K562 (cell line): ENCODE results near the gene SPATA24. TPM values are rescaled to one million over a fixed set of nuclear protein-coding genes. Genes with fewer than 3 reads are reported as not detected.
A peak's percentile ranks its signal among the peaks of the same experiment; 100 is the strongest.

Experiments
- ATF7 ChIP-seq: fragments of 450-650 bp; IDR thresholded peaks from 2 replicates; pipeline ENCODE4 v1.7.1; 2014; ENCODE audit warnings: mild to moderate bottlenecking, moderate library complexity
- LARP7 ChIP-seq: fragments of 450-650 bp; IDR thresholded peaks from 2 replicates; pipeline ENCODE4 v1.6.1; 2016
- NFIC ChIP-seq: fragments of 450-650 bp; IDR thresholded peaks from 2 replicates; pipeline ENCODE4 v1.6.1; 2017; ENCODE audit warnings: mild to moderate bottlenecking, inconsistent platforms
- POLR2H ChIP-seq: IDR thresholded peaks from 2 replicates; pipeline ENCODE4 v1.6.1; 2016; ENCODE audit warnings: missing genetic modification characterization, low read depth, mild to moderate bottlenecking, control low read depth, missing compliant biosample characterization, moderate library complexity
- PYGO2 ChIP-seq: fragments of 450-650 bp; IDR thresholded peaks from 2 replicates; pipeline ENCODE4 v1.6.1; 2016; ENCODE audit warnings: mild to moderate bottlenecking, missing genetic modification characterization, moderate library complexity, missing compliant biosample characterization
- RBM22 ChIP-seq: fragments of 200-400 bp; formaldehyde crosslinking; IDR thresholded peaks from 2 replicates; pipeline ENCODE4 v1.6.1; 2018; ENCODE audit warnings: low read length, low read depth; ENCODE audit not compliant: poor library complexity, severe bottlenecking
- TAF9B ChIP-seq: fragments of 450-650 bp; IDR thresholded peaks from 2 replicates; pipeline ENCODE4 v1.6.1; 2018; ENCODE audit warnings: mild to moderate bottlenecking; ENCODE audit not compliant: partially characterized antibody
- TEAD1 ChIP-seq, 2 experiments: fragments of 450-650 bp in 1 of 2; sonication (generic) in 1 of 2; formaldehyde crosslinking; IDR thresholded peaks; 2 replicates each; pipeline versions ENCODE4 v1.4.0 to v1.8.0; 2020 to 2022; ENCODE audit warnings: mild to moderate bottlenecking in 2 of 2, missing genetic modification reagents in 1 of 2
- ZNF124 ChIP-seq: sonication (generic); formaldehyde crosslinking; IDR thresholded peaks from 2 replicates; pipeline ENCODE4 v1.8.1; 2022; ENCODE audit warnings: missing genetic modification reagents
- ZNF507 ChIP-seq: conservative IDR thresholded peaks from 2 replicates; pipeline ENCODE4 v1.6.1; 2017; ENCODE audit warnings: missing genetic modification characterization, missing compliant biosample characterization
- ZNF766 ChIP-seq: fragments of 200-800 bp; sonication (Bioruptor generic); conservative IDR thresholded peaks from 2 replicates; pipeline ENCODE4 v1.6.1; 2016; ENCODE audit warnings: missing genetic modification characterization, missing compliant biosample characterization
- polyA plus RNA-seq, 8 experiments: library from polyadenylated mRNA; depleted of rRNA in 4 of 8; stranded (reverse) in 5 of 8; unstranded in 3 of 8; fragments of >200 nt; fragmentation: Nextera tagmentation in 2 of 8; fragmentation: Illumina TruSeq in 1 of 8; extraction: Ambion mirVana in 2 of 8; extraction: Trizol in 1 of 8; gene quantifications; 2 replicates each; pipeline versions ENCODE4 v1.2.1 to v1.2.3, GENCODE V29; 2011 to 2014; ENCODE audit warnings: inconsistent platforms in 1 of 8, missing spikeins in 1 of 8
- total RNA-seq, 7 experiments: library from RNA; depleted of rRNA in 6 of 7; stranded (reverse); fragments of >200 nt in 6 of 7; fragmentation: Illumina TruSeq in 2 of 7; extraction: Trizol in 2 of 7; gene quantifications; 2 replicates each; pipeline versions ENCODE4 v1.2.1 to v1.2.3, GENCODE V29; 2011 to 2021; ENCODE audit warnings: low replicate concordance in 1 of 7
- TF ChIP-seq, protein P1 (sequence below): IDR thresholded peaks from 2 replicates; pipeline ENCODE4 v1.6.1; 2016; ENCODE audit warnings: missing genetic modification characterization, missing compliant biosample characterization
- TF ChIP-seq, protein P2 (sequence below), 3 experiments: IDR thresholded peaks in 2 of 3; conservative IDR thresholded peaks in 1 of 3; 2 replicates each; pipeline ENCODE4 v1.5.1; 2011 to 2012; ENCODE audit warnings: low read length in 3 of 3, mild to moderate bottlenecking in 3 of 3, control low read depth in 2 of 3, improper control_type of control experiment in 1 of 3, inconsistent platforms in 1 of 3, low read depth in 1 of 3, mixed read lengths in 1 of 3, moderate library complexity in 1 of 3; ENCODE audit not compliant: insufficient read depth in 2 of 3
- TF ChIP-seq, protein P3 (sequence below): fragments of 250-450 bp; sonication (Bioruptor Pico); IDR thresholded peaks from 2 replicates; pipeline ENCODE4 v1.4.0; 2020; ENCODE audit warnings: mild to moderate bottlenecking, moderate library complexity, borderline replicate concordance
- TF ChIP-seq, protein P4 (sequence below), 2 experiments: fragments of 450-650 bp in 1 of 2; sonication (generic) in 1 of 2; formaldehyde crosslinking; conservative IDR thresholded peaks; 2 replicates each; pipeline versions ENCODE4 v1.4.0 to v1.8.1; 2020 to 2022; ENCODE audit warnings: mild to moderate bottlenecking in 1 of 2, missing genetic modification reagents in 1 of 2
- TF ChIP-seq, protein P5 (sequence below): sonication (generic); formaldehyde crosslinking; IDR thresholded peaks from 2 replicates; pipeline ENCODE4 v1.8.0; 2022; ENCODE audit warnings: missing genetic modification reagents, mild to moderate bottlenecking, borderline replicate concordance
- TF ChIP-seq, protein P6 (sequence below): fragments of 250-450 bp; sonication (Bioruptor Pico); IDR thresholded peaks from 2 replicates; pipeline ENCODE4 v1.5.1; 2021; ENCODE audit warnings: mild to moderate bottlenecking

SPATA24 gene
- total and polyA plus RNA-seq, 9 of the 15 experiments (the other 6 are each of a cell fraction or from before 2014, with no cell fraction given) = 4.1 to 12.6 (median 8.0) TPM

DNA sequence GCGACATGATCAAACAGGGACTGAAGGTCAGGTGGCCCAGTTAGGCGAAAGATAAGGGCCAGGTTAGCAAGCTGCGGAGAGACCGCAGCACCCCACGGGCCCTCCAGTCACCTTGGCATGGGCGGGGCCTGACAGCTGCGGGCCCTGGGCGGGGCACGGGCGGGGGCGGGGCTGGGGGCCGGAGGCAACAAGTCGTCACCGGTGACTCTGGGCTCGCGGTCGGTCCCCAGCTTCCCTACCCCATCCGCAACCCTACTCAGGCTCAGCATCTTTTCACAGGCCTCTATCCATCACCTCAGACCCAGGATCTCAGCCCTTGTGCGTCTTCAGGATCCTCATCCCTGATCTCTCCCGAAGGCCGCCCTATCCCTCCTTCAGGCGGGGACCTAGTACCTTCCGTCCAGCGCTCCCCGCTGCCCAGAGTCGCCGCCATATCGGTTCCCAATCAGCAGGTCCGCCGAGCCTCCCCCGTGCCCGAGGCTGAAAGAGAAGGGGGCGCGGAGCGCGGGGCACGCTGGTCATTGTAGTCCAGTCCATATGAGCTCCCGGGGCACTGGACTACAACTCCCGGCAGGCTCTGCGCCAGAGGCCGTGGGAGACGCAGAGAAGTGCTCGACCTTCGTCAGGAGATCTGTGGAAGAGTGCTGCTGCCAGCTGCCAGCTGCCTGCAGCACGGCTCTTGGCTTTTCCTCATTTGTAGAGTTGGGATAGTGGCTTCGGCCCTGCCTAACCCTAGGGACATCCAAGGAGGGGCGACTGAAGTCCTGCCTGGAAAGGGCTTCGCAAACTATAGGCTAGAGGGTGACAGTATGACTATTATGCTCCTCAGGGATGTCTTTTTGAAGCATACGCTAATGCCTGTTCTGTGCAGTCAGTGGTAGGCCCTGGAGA lies 35.4 kb upstream of the SPATA24 start, which contains the start of gene DNAJC18 (continued):
- TF ChIP-seq, protein P1, sequence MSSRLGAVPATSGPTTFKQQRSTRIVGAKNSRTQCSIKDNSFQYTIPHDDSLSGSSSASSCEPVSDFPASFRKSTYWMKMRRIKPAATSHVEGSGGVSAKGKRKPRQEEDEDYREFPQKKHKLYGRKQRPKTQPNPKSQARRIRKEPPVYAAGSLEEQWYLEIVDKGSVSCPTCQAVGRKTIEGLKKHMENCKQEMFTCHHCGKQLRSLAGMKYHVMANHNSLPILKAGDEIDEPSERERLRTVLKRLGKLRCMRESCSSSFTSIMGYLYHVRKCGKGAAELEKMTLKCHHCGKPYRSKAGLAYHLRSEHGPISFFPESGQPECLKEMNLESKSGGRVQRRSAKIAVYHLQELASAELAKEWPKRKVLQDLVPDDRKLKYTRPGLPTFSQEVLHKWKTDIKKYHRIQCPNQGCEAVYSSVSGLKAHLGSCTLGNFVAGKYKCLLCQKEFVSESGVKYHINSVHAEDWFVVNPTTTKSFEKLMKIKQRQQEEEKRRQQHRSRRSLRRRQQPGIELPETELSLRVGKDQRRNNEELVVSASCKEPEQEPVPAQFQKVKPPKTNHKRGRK (tag) = no peak
- TF ChIP-seq ZNF507 (tag) (no peak), ZNF766 (CRISPR knock-in tag) (peak; percentile 57; the same call in 1 of the 2 replicates), TAF9B (no peak), NFIC (no peak), POLR2H (tag) (no peak; the same call in 1 of the 2 replicates), LARP7 (0 out of 2 replicates have a peak, but pooled peaks have one; percentile 21), ZNF124 (CRISPR knock-in tag) (no peak), ATF7 (peak; percentile 79), TEAD1 (CRISPR knock-in tag; IDR thresholded peaks at IDR 0.05) (no peak), PYGO2 (tag) (no peak), RBM22 (no peak)
- TF ChIP-seq, protein P2, sequence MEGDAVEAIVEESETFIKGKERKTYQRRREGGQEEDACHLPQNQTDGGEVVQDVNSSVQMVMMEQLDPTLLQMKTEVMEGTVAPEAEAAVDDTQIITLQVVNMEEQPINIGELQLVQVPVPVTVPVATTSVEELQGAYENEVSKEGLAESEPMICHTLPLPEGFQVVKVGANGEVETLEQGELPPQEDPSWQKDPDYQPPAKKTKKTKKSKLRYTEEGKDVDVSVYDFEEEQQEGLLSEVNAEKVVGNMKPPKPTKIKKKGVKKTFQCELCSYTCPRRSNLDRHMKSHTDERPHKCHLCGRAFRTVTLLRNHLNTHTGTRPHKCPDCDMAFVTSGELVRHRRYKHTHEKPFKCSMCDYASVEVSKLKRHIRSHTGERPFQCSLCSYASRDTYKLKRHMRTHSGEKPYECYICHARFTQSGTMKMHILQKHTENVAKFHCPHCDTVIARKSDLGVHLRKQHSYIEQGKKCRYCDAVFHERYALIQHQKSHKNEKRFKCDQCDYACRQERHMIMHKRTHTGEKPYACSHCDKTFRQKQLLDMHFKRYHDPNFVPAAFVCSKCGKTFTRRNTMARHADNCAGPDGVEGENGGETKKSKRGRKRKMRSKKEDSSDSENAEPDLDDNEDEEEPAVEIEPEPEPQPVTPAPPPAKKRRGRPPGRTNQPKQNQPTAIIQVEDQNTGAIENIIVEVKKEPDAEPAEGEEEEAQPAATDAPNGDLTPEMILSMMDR (IDR thresholded peaks at IDR 0.05 in 2 of 3, conservative IDR thresholded peaks at IDR 0.05 in 1 of 3; ENCODE audit: insufficient read depth in 2 of 3, low read depth in 1 of 3, low read length in 3 of 3) = no peak
- TF ChIP-seq, protein P3, sequence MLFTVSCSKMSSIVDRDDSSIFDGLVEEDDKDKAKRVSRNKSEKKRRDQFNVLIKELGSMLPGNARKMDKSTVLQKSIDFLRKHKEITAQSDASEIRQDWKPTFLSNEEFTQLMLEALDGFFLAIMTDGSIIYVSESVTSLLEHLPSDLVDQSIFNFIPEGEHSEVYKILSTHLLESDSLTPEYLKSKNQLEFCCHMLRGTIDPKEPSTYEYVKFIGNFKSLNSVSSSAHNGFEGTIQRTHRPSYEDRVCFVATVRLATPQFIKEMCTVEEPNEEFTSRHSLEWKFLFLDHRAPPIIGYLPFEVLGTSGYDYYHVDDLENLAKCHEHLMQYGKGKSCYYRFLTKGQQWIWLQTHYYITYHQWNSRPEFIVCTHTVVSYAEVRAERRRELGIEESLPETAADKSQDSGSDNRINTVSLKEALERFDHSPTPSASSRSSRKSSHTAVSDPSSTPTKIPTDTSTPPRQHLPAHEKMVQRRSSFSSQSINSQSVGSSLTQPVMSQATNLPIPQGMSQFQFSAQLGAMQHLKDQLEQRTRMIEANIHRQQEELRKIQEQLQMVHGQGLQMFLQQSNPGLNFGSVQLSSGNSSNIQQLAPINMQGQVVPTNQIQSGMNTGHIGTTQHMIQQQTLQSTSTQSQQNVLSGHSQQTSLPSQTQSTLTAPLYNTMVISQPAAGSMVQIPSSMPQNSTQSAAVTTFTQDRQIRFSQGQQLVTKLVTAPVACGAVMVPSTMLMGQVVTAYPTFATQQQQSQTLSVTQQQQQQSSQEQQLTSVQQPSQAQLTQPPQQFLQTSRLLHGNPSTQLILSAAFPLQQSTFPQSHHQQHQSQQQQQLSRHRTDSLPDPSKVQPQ (CRISPR knock-in tag) = no peak
- TF ChIP-seq, protein P4, sequence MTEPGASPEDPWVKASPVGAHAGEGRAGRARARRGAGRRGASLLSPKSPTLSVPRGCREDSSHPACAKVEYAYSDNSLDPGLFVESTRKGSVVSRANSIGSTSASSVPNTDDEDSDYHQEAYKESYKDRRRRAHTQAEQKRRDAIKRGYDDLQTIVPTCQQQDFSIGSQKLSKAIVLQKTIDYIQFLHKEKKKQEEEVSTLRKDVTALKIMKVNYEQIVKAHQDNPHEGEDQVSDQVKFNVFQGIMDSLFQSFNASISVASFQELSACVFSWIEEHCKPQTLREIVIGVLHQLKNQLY (CRISPR knock-in tag; conservative IDR thresholded peaks at IDR 0.05) = no peak
- TF ChIP-seq, protein P5, sequence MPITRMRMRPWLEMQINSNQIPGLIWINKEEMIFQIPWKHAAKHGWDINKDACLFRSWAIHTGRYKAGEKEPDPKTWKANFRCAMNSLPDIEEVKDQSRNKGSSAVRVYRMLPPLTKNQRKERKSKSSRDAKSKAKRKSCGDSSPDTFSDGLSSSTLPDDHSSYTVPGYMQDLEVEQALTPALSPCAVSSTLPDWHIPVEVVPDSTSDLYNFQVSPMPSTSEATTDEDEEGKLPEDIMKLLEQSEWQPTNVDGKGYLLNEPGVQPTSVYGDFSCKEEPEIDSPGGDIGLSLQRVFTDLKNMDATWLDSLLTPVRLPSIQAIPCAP (CRISPR knock-in tag) = no peak
- TF ChIP-seq, protein P6, sequence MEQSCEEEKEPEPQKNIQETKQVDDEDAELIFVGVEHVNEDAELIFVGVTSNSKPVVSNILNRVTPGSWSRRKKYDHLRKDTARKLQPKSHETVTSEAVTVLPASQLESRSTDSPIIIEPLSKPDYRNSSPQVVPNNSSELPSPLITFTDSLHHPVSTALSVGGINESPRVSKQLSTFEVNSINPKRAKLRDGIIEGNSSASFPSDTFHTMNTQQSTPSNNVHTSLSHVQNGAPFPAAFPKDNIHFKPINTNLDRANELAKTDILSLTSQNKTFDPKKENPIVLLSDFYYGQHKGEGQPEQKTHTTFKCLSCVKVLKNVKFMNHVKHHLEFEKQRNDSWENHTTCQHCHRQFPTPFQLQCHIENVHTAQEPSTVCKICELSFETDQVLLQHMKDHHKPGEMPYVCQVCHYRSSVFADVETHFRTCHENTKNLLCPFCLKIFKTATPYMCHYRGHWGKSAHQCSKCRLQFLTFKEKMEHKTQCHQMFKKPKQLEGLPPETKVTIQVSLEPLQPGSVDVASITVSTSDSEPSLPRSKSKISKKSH (CRISPR knock-in tag) = no peak
